Endothelial cell of umbilical vein (primary cell): Measurements from ENCODE around the gene FOXO1.

Experiments
- CTCF ChIP-seq, 2 donors: IDR thresholded peaks; 1 replicate in 1 of 2; 2 replicates in 1 of 2; pipeline ENCODE4 v1.5.1; 2011; ENCODE audit warnings: low read length in 2 of 2, mild to moderate bottlenecking in 2 of 2, moderate library complexity in 2 of 2, control low read depth in 1 of 2, inconsistent platforms in 1 of 2, low read depth in 1 of 2; ENCODE audit not compliant: insufficient read depth in 1 of 2; ENCODE audit errors: extremely low read depth in 1 of 2
- EZH2 ChIP-seq: IDR thresholded peaks from 2 replicates; pipeline ENCODE4 v1.6.1; 2012; ENCODE audit warnings: borderline replicate concordance, low read depth, mild to moderate bottlenecking, moderate library complexity, low read length, inconsistent platforms; ENCODE audit not compliant: severe bottlenecking
- FOS ChIP-seq: IDR thresholded peaks from 2 replicates; pipeline ENCODE4 v1.6.1; 2011; ENCODE audit warnings: mild to moderate bottlenecking, low read length, moderate library complexity, borderline replicate concordance; ENCODE audit not compliant: insufficient read depth
- GATA2 ChIP-seq: IDR thresholded peaks from 2 replicates; pipeline ENCODE4 v1.7.0; 2011; ENCODE audit warnings: low read depth, mild to moderate bottlenecking, moderate library complexity, mixed read lengths, low read length; ENCODE audit not compliant: insufficient read length, insufficient read depth
- JUN ChIP-seq: IDR thresholded peaks from 2 replicates; pipeline ENCODE4 v1.6.1; 2011; ENCODE audit warnings: borderline replicate concordance, low read depth; ENCODE audit not compliant: insufficient read length, insufficient read depth
- MAX ChIP-seq: IDR thresholded peaks from 2 replicates; pipeline ENCODE4 v1.6.1; 2011; ENCODE audit not compliant: insufficient read depth, insufficient read length
- MYC ChIP-seq: IDR thresholded peaks from one replicate; pipeline ENCODE4 v1.6.1; 2011; ENCODE audit warnings: mild to moderate bottlenecking, low read depth, low read length
- POLR2A ChIP-seq: IDR thresholded peaks from 2 replicates; pipeline ENCODE4 v1.6.1; 2012; ENCODE audit warnings: low read depth, mild to moderate bottlenecking, control low read depth, low read length
- POLR2AphosphoS5 ChIP-seq: IDR thresholded peaks from 2 replicates; pipeline ENCODE4 v1.6.1; 2012; ENCODE audit warnings: low read depth, mild to moderate bottlenecking, control low read depth, low read length, moderate library complexity; ENCODE audit not compliant: insufficient read depth

- no peak for TF ChIP-seq CTCF (IDR thresholded peaks at IDR 0.05; ENCODE audit: extremely low read depth in 1 of 2, insufficient read depth in 1 of 2, low read depth in 1 of 2, low read length in 2 of 2)
- TF ChIP-seq POLR2AphosphoS5, result no peak
- TF ChIP-seq POLR2A, result no peak
- TF ChIP-seq MYC, result no peak
- TF ChIP-seq EZH2, result no peak
- no peak for TF ChIP-seq JUN
- no peak for TF ChIP-seq MAX
- no peak for TF ChIP-seq GATA2
- TF ChIP-seq FOS, result no peak
These were observed 66.2 kb downstream of the FOXO1 start for GRCh38 chr13:40600149-40600751.
